HEK293 (cell line): ENCODE data around the gene PRPH.
A peak's percentile ranks its signal among the peaks of the same experiment; 100 is the strongest.

Experiments
- CTCF ChIA-PET: fragments of 350-600 bp; formaldehyde crosslinking; extraction: SDS; loops from one replicate; lab custom pipeline; 2021; ENCODE audit warnings: antibody characterized with exemption; lab: Yijun Ruan, JAX
- POLR2A ChIA-PET: fragments of 300-600 bp; formaldehyde crosslinking; extraction: SDS; loops from one replicate; lab custom pipeline; 2020; ENCODE audit warnings: antibody characterized with exemption, inconsistent platforms; lab: Yijun Ruan, JAX
- H3K27ac ChIP-seq: fragments of 200-500 bp; sonication (Bioruptor generic); 2 replicates; pipeline ENCODE4 v1.5.1; 2014; ENCODE audit warnings: low read depth, low read length, control low read depth, inconsistent platforms; ENCODE audit errors: extremely low read depth
- H3K36me3 ChIP-seq, 2 experiments: fragments of 200-500 bp in 1 of 2; sonication (Bioruptor generic) in 1 of 2; 1 replicate in 1 of 2; 2 replicates in 1 of 2; pipeline ENCODE4 v1.5.1; 2014 to 2017; ENCODE audit warnings: inconsistent platforms in 2 of 2, low read length in 2 of 2; ENCODE audit not compliant: control insufficient read depth in 2 of 2, insufficient read depth in 1 of 2
- H3K4me1 ChIP-seq: fragments of 200-500 bp; sonication (Bioruptor generic); 2 replicates; pipeline ENCODE4 v1.5.1; 2014; ENCODE audit warnings: mild to moderate bottlenecking, low read length, inconsistent platforms; ENCODE audit not compliant: control insufficient read depth, insufficient read depth
- H3K4me3 ChIP-seq: 2 replicates; pipeline ENCODE4 v1.5.1; 2011; ENCODE audit warnings: low read depth, mild to moderate bottlenecking, control low read depth, low read length, moderate library complexity
- H3K9me3 ChIP-seq: fragments of 200-500 bp; sonication (Bioruptor generic); 2 replicates; pipeline ENCODE4 v1.5.1; 2014; ENCODE audit warnings: low read depth, low read length, inconsistent platforms; ENCODE audit not compliant: control insufficient read depth, insufficient read depth
- SP2 ChIP-seq: fragments of 450-650 bp; formaldehyde crosslinking; IDR thresholded peaks from 2 replicates; pipeline ENCODE4 v1.5.1; 2016; ENCODE audit warnings: missing biosample characterization, missing genetic modification characterization
- TCF7L2 ChIP-seq: IDR thresholded peaks from 2 replicates; pipeline ENCODE4 v1.6.1; 2011; ENCODE audit warnings: low read depth, mild to moderate bottlenecking, inconsistent platforms, low read length, moderate library complexity, borderline replicate concordance
- ZBTB17 ChIP-seq: fragments of 450-650 bp; formaldehyde crosslinking; IDR thresholded peaks from 2 replicates; pipeline ENCODE4 v1.5.1; 2016; ENCODE audit warnings: missing biosample characterization, missing genetic modification characterization
- ZBTB20 ChIP-seq: fragments of 450-650 bp; formaldehyde crosslinking; IDR thresholded peaks from 2 replicates; pipeline ENCODE4 v1.5.1; 2016; ENCODE audit warnings: missing biosample characterization, missing genetic modification characterization
- ZNF132 ChIP-seq: fragments of 450-650 bp; formaldehyde crosslinking; IDR thresholded peaks from 2 replicates; pipeline ENCODE4 v1.5.1; 2017; ENCODE audit warnings: missing biosample characterization, missing genetic modification characterization, borderline replicate concordance
- ZNF146 ChIP-seq: fragments of 450-650 bp; formaldehyde crosslinking; IDR thresholded peaks from 2 replicates; pipeline ENCODE4 v1.5.1; 2016; ENCODE audit warnings: missing biosample characterization, missing genetic modification characterization
- ZNF19 ChIP-seq: fragments of 450-650 bp; formaldehyde crosslinking; IDR thresholded peaks from 2 replicates; pipeline ENCODE4; 2016; ENCODE audit warnings: missing biosample characterization, missing genetic modification characterization, low read depth
- ZNF211 ChIP-seq: fragments of 450-650 bp; formaldehyde crosslinking; IDR thresholded peaks from 2 replicates; pipeline ENCODE4 v1.5.1; 2016; ENCODE audit warnings: low read depth, missing biosample characterization, missing genetic modification characterization
- ZNF23 ChIP-seq: fragments of 450-650 bp; formaldehyde crosslinking; IDR thresholded peaks from 2 replicates; pipeline ENCODE4 v1.5.1; 2016; ENCODE audit warnings: missing biosample characterization, missing genetic modification characterization, borderline replicate concordance
- ZNF341 ChIP-seq: fragments of 450-650 bp; formaldehyde crosslinking; IDR thresholded peaks from 2 replicates; pipeline ENCODE4; 2016; ENCODE audit warnings: low read depth, missing biosample characterization, missing genetic modification characterization
- ZNF544 ChIP-seq: fragments of 450-650 bp; formaldehyde crosslinking; IDR thresholded peaks from 2 replicates; pipeline ENCODE4 v1.5.0; 2017; ENCODE audit warnings: missing biosample characterization, missing genetic modification characterization
- ZNF600 ChIP-seq: fragments of 450-650 bp; formaldehyde crosslinking; IDR thresholded peaks from 2 replicates; pipeline ENCODE4 v1.5.1; 2016; ENCODE audit warnings: missing biosample characterization, missing genetic modification characterization
- ZNF747 ChIP-seq: fragments of 450-650 bp; formaldehyde crosslinking; IDR thresholded peaks from 2 replicates; pipeline ENCODE4 v1.5.1; 2016; ENCODE audit warnings: missing biosample characterization, missing genetic modification characterization
- ZNF76 ChIP-seq: fragments of 450-650 bp; formaldehyde crosslinking; IDR thresholded peaks from 2 replicates; pipeline ENCODE4; 2016; ENCODE audit warnings: low read depth, missing biosample characterization, missing genetic modification characterization, borderline replicate concordance
- ZNF837 ChIP-seq: fragments of 450-650 bp; formaldehyde crosslinking; IDR thresholded peaks from 2 replicates; pipeline ENCODE4 v1.5.1; 2016; ENCODE audit warnings: missing biosample characterization, missing genetic modification characterization
- ZXDB ChIP-seq: fragments of 450-650 bp; formaldehyde crosslinking; IDR thresholded peaks from 2 replicates; pipeline ENCODE4 v1.5.1; 2016; ENCODE audit warnings: missing biosample characterization, missing genetic modification characterization
- TF ChIP-seq, protein P1 (sequence below): fragments of 450-650 bp; formaldehyde crosslinking; IDR thresholded peaks from 2 replicates; pipeline ENCODE4 v1.5.1; 2016; ENCODE audit warnings: missing biosample characterization, missing genetic modification characterization
- TF ChIP-seq, protein P2 (sequence below): fragments of 450-650 bp; formaldehyde crosslinking; IDR thresholded peaks from 2 replicates; pipeline ENCODE4 v1.5.1; 2016; ENCODE audit warnings: missing biosample characterization, missing genetic modification characterization
- TF ChIP-seq, protein P3 (sequence below): fragments of 450-650 bp; formaldehyde crosslinking; IDR thresholded peaks from 2 replicates; pipeline ENCODE4 v1.5.1; 2016; ENCODE audit warnings: missing biosample characterization, missing genetic modification characterization
- TF ChIP-seq, protein P4 (sequence below): fragments of 450-650 bp; formaldehyde crosslinking; IDR thresholded peaks from 2 replicates; pipeline ENCODE4 v1.5.1; 2016; ENCODE audit warnings: missing biosample characterization, missing genetic modification characterization
- TF ChIP-seq, protein P5 (sequence below): fragments of 450-650 bp; IDR thresholded peaks from 2 replicates; pipeline ENCODE4 v1.5.1; 2018; ENCODE audit warnings: missing biosample characterization, mild to moderate bottlenecking, missing genetic modification characterization
- TF ChIP-seq, protein P6 (sequence below): fragments of 450-650 bp; formaldehyde crosslinking; IDR thresholded peaks from 2 replicates; pipeline ENCODE4 v1.5.1; 2016; ENCODE audit warnings: missing biosample characterization, missing genetic modification characterization, borderline replicate concordance
- TF ChIP-seq, protein P7 (sequence below): fragments of 450-650 bp; formaldehyde crosslinking; IDR thresholded peaks from 2 replicates; pipeline ENCODE4 v1.5.1; 2016; ENCODE audit warnings: missing biosample characterization, missing genetic modification characterization, low read depth

The PRPH gene

DNA sequence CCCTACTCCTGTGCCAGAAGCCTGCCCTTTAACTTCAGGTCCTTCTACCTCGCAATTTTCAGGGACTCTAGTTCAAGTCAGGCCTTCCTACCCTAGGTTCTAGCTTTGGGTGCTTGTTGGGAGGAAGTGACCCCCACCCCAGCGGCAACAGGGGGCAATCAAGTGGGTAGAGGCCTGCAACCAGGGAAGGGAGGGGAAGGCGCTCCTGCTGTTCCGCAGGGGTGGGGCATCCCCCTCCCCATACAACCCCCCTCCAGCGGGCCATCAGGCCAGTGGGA, 204 bp upstream of the PRPH start (continued):
- TF ChIP-seq, protein P1, sequence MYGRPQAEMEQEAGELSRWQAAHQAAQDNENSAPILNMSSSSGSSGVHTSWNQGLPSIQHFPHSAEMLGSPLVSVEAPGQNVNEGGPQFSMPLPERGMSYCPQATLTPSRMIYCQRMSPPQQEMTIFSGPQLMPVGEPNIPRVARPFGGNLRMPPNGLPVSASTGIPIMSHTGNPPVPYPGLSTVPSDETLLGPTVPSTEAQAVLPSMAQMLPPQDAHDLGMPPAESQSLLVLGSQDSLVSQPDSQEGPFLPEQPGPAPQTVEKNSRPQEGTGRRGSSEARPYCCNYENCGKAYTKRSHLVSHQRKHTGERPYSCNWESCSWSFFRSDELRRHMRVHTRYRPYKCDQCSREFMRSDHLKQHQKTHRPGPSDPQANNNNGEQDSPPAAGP (tag by site-specific recombination) = no peak
- TF ChIP-seq ZNF76 (tag by site-specific recombination) (no peak), TCF7L2 (no peak), ZXDB (no peak), ZBTB20 (tag by site-specific recombination) (no peak), ZNF132 (tag by site-specific recombination) (no peak), ZNF341 (tag by site-specific recombination) (peak; percentile 80)
- TF ChIP-seq, protein P2, sequence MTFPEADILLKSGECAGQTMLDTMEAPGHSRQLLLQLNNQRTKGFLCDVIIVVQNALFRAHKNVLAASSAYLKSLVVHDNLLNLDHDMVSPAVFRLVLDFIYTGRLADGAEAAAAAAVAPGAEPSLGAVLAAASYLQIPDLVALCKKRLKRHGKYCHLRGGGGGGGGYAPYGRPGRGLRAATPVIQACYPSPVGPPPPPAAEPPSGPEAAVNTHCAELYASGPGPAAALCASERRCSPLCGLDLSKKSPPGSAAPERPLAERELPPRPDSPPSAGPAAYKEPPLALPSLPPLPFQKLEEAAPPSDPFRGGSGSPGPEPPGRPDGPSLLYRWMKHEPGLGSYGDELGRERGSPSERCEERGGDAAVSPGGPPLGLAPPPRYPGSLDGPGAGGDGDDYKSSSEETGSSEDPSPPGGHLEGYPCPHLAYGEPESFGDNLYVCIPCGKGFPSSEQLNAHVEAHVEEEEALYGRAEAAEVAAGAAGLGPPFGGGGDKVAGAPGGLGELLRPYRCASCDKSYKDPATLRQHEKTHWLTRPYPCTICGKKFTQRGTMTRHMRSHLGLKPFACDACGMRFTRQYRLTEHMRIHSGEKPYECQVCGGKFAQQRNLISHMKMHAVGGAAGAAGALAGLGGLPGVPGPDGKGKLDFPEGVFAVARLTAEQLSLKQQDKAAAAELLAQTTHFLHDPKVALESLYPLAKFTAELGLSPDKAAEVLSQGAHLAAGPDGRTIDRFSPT (tag by site-specific recombination) = 0 out of 2 replicates have a peak, but pooled peaks have one; percentile 9
- TF ChIP-seq, protein P3, sequence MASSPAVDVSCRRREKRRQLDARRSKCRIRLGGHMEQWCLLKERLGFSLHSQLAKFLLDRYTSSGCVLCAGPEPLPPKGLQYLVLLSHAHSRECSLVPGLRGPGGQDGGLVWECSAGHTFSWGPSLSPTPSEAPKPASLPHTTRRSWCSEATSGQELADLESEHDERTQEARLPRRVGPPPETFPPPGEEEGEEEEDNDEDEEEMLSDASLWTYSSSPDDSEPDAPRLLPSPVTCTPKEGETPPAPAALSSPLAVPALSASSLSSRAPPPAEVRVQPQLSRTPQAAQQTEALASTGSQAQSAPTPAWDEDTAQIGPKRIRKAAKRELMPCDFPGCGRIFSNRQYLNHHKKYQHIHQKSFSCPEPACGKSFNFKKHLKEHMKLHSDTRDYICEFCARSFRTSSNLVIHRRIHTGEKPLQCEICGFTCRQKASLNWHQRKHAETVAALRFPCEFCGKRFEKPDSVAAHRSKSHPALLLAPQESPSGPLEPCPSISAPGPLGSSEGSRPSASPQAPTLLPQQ = no peak
- TF ChIP-seq, protein P4, sequence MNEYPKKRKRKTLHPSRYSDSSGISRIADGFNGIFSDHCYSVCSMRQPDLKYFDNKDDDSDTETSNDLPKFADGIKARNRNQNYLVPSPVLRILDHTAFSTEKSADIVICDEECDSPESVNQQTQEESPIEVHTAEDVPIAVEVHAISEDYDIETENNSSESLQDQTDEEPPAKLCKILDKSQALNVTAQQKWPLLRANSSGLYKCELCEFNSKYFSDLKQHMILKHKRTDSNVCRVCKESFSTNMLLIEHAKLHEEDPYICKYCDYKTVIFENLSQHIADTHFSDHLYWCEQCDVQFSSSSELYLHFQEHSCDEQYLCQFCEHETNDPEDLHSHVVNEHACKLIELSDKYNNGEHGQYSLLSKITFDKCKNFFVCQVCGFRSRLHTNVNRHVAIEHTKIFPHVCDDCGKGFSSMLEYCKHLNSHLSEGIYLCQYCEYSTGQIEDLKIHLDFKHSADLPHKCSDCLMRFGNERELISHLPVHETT (tag by site-specific recombination) = no peak

DNA sequence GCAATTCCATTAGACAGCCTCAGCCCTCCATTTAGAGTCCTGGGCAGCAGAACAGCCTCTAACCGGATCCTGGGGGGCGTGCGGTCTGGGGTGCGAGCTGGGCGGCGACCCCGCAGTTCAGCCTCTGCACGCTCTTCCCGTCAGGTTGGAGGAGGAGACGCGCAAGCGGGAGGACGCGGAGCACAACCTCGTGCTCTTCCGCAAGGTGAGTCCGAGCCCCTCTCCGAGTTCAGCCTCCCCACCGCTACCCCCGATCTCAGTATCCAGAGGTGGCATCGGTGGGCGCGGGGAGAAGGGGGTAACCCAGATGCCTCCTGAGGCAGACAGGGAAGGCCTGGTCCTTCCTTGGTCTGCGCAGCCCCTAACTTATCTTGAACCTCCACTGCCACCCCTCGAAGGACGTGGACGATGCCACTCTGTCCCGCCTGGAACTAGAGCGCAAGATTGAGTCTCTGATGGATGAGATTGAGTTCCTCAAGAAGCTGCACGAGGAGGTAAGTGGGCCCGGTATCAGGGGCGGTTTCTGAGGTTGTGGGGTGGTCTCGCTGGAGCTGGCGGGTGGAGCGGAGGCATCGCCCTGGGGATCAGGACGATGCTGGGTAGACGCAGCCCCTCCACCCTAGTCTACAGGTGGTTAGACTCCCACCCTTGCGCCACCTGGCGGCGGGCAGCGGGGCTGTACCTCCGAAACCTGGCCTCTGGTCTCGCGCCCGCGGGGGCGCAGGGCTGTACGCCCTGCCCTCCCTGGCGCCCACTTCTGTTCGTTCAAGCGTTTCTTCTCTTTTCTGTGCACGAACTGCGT, 1.3 kb downstream of the PRPH start:
- Histone ChIP-seq H3K36me3 (peaks cover 0 to 9% of the 10 kb centered on the region in 2 experiments; a peak in 1 of 3 replicates), H3K4me1 (peaks cover 8% of the 10 kb centered on the region), H3K27ac (peak overlapping the region; percentile 55; the same call in 1 of the 2 replicates), H3K4me3 (peak overlapping the region; percentile 57), H3K9me3 (no peaks in the 10 kb centered on the region)
- POLR2A ChIA-PET = interaction anchor here (0.6 to 7.6 kb wide), 10 partner anchors 7 to 445 kb away, joined by 4 to 94 read pairs (median 8); partner anchors contain the start of genes SPATS2, TMBIM6, TROAP and TUBA1B
- CTCF ChIA-PET = interaction anchor here (0.6 to 10.2 kb wide), 57 partner anchors 9 to 1428 kb away, joined by 3 to 208 read pairs (median 5); partner anchors contain the start of genes C1QL4, DNAJC22, PRPF40B and SPATS2
- TF ChIP-seq ZNF600 (tag by site-specific recombination) (no peak), ZNF19 (tag by site-specific recombination) (no peak), ZNF211 (tag by site-specific recombination) (no peak), ZNF747 (no peak), ZNF23 (tag by site-specific recombination) (no peak), ZNF146 (no peak), SP2 (tag by site-specific recombination) (no peak), ZBTB17 (tag by site-specific recombination) (no peak), ZNF544 (tag by site-specific recombination) (no peak), ZNF837 (tag by site-specific recombination) (no peak)
- TF ChIP-seq, protein P5, sequence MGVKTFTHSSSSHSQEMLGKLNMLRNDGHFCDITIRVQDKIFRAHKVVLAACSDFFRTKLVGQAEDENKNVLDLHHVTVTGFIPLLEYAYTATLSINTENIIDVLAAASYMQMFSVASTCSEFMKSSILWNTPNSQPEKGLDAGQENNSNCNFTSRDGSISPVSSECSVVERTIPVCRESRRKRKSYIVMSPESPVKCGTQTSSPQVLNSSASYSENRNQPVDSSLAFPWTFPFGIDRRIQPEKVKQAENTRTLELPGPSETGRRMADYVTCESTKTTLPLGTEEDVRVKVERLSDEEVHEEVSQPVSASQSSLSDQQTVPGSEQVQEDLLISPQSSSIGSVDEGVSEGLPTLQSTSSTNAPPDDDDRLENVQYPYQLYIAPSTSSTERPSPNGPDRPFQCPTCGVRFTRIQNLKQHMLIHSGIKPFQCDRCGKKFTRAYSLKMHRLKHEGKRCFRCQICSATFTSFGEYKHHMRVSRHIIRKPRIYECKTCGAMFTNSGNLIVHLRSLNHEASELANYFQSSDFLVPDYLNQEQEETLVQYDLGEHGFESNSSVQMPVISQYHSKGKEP (tag by site-specific recombination) = no peak
- TF ChIP-seq, protein P6, sequence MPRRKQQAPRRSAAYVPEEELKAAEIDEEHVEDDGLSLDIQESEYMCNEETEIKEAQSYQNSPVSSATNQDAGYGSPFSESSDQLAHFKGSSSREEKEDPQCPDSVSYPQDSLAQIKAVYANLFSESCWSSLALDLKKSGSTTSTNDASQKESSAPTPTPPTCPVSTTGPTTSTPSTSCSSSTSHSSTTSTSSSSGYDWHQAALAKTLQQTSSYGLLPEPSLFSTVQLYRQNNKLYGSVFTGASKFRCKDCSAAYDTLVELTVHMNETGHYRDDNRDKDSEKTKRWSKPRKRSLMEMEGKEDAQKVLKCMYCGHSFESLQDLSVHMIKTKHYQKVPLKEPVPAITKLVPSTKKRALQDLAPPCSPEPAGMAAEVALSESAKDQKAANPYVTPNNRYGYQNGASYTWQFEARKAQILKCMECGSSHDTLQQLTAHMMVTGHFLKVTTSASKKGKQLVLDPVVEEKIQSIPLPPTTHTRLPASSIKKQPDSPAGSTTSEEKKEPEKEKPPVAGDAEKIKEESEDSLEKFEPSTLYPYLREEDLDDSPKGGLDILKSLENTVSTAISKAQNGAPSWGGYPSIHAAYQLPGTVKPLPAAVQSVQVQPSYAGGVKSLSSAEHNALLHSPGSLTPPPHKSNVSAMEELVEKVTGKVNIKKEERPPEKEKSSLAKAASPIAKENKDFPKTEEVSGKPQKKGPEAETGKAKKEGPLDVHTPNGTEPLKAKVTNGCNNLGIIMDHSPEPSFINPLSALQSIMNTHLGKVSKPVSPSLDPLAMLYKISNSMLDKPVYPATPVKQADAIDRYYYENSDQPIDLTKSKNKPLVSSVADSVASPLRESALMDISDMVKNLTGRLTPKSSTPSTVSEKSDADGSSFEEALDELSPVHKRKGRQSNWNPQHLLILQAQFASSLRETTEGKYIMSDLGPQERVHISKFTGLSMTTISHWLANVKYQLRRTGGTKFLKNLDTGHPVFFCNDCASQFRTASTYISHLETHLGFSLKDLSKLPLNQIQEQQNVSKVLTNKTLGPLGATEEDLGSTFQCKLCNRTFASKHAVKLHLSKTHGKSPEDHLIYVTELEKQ (tag by site-specific recombination) = no peak
- TF ChIP-seq, protein P7, sequence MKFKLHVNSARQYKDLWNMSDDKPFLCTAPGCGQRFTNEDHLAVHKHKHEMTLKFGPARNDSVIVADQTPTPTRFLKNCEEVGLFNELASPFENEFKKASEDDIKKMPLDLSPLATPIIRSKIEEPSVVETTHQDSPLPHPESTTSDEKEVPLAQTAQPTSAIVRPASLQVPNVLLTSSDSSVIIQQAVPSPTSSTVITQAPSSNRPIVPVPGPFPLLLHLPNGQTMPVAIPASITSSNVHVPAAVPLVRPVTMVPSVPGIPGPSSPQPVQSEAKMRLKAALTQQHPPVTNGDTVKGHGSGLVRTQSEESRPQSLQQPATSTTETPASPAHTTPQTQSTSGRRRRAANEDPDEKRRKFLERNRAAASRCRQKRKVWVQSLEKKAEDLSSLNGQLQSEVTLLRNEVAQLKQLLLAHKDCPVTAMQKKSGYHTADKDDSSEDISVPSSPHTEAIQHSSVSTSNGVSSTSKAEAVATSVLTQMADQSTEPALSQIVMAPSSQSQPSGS = no peak
